Heart right ventricle (tissue), 16 donors: ENCODE results near the gene AGAP1. TPM values are rescaled to one million over a fixed set of nuclear protein-coding genes. Genes with fewer than 3 reads are reported as not detected.
A peak's percentile ranks its signal among the peaks of the same experiment; 100 is the strongest.

Source experiments
- ATAC-seq, 8 donors: fragments of 200-7000 bp; cut with Tn5 transposase; one replicate each; pipeline ENCODE4 v1.9.1; 2020; ENCODE audit warnings: mild to moderate bottlenecking in 8 of 8, moderate library complexity in 8 of 8, moderate number of reproducible peaks in 1 of 8
- DNase-seq, 2 donors: peaks; one replicate each; pipeline ENCODE4 v3.0.0-alpha.2; 2020
- H3K27ac ChIP-seq, 10 donors: fragments of 200-600 bp; sonication (generic) in 2 of 10; one replicate each; pipeline versions ENCODE4 v1.5.0 to v1.8.0; 2020 to 2022; ENCODE audit warnings: mild to moderate bottlenecking in 3 of 10
- H3K27me3 ChIP-seq, 7 donors: fragments of 200-600 bp; one replicate each; pipeline ENCODE4 v1.8.0; 2021 to 2022; ENCODE audit warnings: mild to moderate bottlenecking in 2 of 7
- H3K36me3 ChIP-seq, 9 donors: fragments of 200-600 bp; sonication (generic) in 1 of 9; one replicate each; pipeline versions ENCODE4 v1.5.0 to v1.8.0; 2020 to 2022; ENCODE audit warnings: mild to moderate bottlenecking in 2 of 9
- H3K4me1 ChIP-seq, 9 donors: fragments of 200-600 bp; sonication (generic) in 1 of 9; one replicate each; pipeline versions ENCODE4 v1.5.0 to v1.8.0; 2020 to 2022; ENCODE audit warnings: mild to moderate bottlenecking in 4 of 9
- H3K4me3 ChIP-seq, 10 donors: fragments of 200-600 bp; sonication (generic) in 2 of 10; one replicate each; pipeline versions ENCODE4 v1.5.0 to v1.8.0; 2020 to 2022; ENCODE audit warnings: mild to moderate bottlenecking in 7 of 10, moderate library complexity in 2 of 10
- H3K9me3 ChIP-seq, 11 donors: fragments of 200-600 bp in 10 of 11; sonication (generic) in 2 of 11; one replicate each; pipeline versions ENCODE4 v1.5.0 to v1.8.0; 2013 to 2022; ENCODE audit warnings: mild to moderate bottlenecking in 2 of 11, control low read depth in 1 of 11, moderate library complexity in 1 of 11
- WGBS, 2 donors: extraction: QIAGEN DNeasy Blood & Tissue Kit; methylation state at CpG; one replicate each; pipeline ENCODE4 v1.1.7; 2013; ENCODE audit warnings: inconsistent platforms in 1 of 2; 5-methylcytosine and 5-hydroxymethylcytosine counted together
- intact Hi-C, 10 donors: fragments of 100-400 bp; cut with DNase I; formaldehyde crosslinking; loops; one replicate each; pipeline versions ENCODE4 v1.11.1 to v1.14.2; 2022
- polyA plus RNA-seq, 2 donors: library from polyadenylated mRNA; stranded (reverse); fragments of 200-250 nt; gene quantifications; one replicate each; pipeline ENCODE4 v1.2.3, GENCODE V29; 2013
- total RNA-seq, 10 donors: library from RNA; stranded (reverse); fragmentation: NEBNext Ultra II Directional in 3 of 10; extraction: Animal tissue kit (Norgen Biotek cat#: 25700) in 3 of 10; gene quantifications; one replicate each; pipeline versions ENCODE4 v1.2.1 to v1.2.4, GENCODE V29; 2021 to 2023
- TF ChIP-seq, protein P1 (sequence below), 9 donors: fragments of 200-600 bp; sonication (generic) in 2 of 9; IDR thresholded peaks; one replicate each; pipeline versions ENCODE4 v1.5.0 to v1.8.0; 2021 to 2022; ENCODE audit warnings: antibody characterized with exemption in 9 of 9, mild to moderate bottlenecking in 5 of 9, moderate library complexity in 1 of 9
- donor health status: Arrhythmogenic right ventricular cardiomyopathy.
- donor health status: ischemic (EF 13 %, LVEDD 7.1; RV severe dilation, severe dysfunction).
- donor health status: healthy with polysubstance abuse.
- donor health status: DM: no; HTN: yes; CAD: no.
- donor health status: DM: no; HTN: no; CAD: no.
- donor health status: ischemic (EF 25% LVEDD 6.9; RV normal size, moderate dysfunction).
- donor health status: ischemic (EF 25% LVEDD 5.7; RV mildly dilated, moderate dysfunction).
- donor health status: healthy.
- donor health status: DM: yes; HTN: yes; CAD: no.
- donor health status: Ischemic cardiomyopathy.
- donor health status: ischemic (EF 35%, LVEDD 5.7; RV mildly dilated, moderate dysfunction).
- donor health status: nonischemic (EF 11% LVEDD 7.7; RV severe dilation, severe dysfunction).
- donor health status: DM: yes; HTN: yes; CAD: no.
- donor health status: PGD.
- donor health status: ischemic (EF 29% LVEDD 5.4; RV normal size, mild dysfunction).
- donor health status: nonischemic (EF 23%, LVEDD 6.1; RV moderate dilation, normal function).

AGAP1 gene
- total and polyA plus RNA-seq, 12 donors: 3.5 to 29.2 (median 19.4) TPM

GRCh38 chr2:235550378-235550760, 56.5 kb downstream of the AGAP1 start:
- H3K4me3 ChIP-seq: no peak overlapping the region
- TF ChIP-seq, protein P1, sequence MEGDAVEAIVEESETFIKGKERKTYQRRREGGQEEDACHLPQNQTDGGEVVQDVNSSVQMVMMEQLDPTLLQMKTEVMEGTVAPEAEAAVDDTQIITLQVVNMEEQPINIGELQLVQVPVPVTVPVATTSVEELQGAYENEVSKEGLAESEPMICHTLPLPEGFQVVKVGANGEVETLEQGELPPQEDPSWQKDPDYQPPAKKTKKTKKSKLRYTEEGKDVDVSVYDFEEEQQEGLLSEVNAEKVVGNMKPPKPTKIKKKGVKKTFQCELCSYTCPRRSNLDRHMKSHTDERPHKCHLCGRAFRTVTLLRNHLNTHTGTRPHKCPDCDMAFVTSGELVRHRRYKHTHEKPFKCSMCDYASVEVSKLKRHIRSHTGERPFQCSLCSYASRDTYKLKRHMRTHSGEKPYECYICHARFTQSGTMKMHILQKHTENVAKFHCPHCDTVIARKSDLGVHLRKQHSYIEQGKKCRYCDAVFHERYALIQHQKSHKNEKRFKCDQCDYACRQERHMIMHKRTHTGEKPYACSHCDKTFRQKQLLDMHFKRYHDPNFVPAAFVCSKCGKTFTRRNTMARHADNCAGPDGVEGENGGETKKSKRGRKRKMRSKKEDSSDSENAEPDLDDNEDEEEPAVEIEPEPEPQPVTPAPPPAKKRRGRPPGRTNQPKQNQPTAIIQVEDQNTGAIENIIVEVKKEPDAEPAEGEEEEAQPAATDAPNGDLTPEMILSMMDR (IDR thresholded peaks at IDR 0.05): no peak
- ATAC-seq: no peak
- no peak for DNase-seq
- H3K4me1 ChIP-seq: peaks cover 13 to 50% (median 24%) of the 10 kb centered on the region in 9 donors
- H3K27ac ChIP-seq: no peak overlapping the region
- no peaks in the 10 kb centered on the region for H3K27me3 ChIP-seq
- no peaks in the 10 kb centered on the region for H3K9me3 ChIP-seq
- intact Hi-C loops: no loop called here
- 97 to 98% methylated on average over 12 of the region's 12 CpGs for WGBS, 2 donors
- H3K36me3 ChIP-seq: no peaks in the 10 kb centered on the region

DNA sequence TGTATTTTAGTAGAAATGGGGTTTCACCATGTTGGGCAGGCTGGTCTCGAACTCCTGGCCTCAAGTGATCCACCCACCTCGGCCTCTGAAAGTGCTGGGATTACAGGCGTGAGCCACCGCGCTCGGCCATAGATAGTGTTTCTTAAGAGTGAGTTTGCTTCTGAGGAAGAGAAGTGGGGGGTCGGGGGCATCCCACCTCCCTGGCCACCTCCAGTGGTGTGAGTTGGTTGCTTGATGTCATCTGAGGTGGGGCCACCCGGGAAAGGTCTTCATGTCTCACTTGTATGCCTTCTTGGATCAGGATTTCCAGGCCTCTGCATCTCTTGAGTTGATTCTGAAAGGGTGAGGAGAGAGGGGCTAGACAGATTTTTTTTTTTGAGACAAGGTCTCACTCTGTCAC, 57.1 kb downstream of the AGAP1 start:
- no peak overlapping the region for H3K4me3 ChIP-seq
- intact Hi-C loops: no loop called here
- no peaks in the 10 kb centered on the region for H3K9me3 ChIP-seq
- no peak overlapping the region for H3K27ac ChIP-seq
- DNase-seq: no peak
- no peaks in the 10 kb centered on the region for H3K36me3 ChIP-seq
- no peaks in the 10 kb centered on the region for H3K27me3 ChIP-seq
- ATAC-seq: no peak
- TF ChIP-seq, protein P1 (IDR thresholded peaks at IDR 0.05): no peak
- WGBS, 2 donors: 96 to 97% methylated on average over 8 of the region's 8 CpGs
- peaks cover 13 to 47% (median 22%) of the 10 kb centered on the region in 9 donors for H3K4me1 ChIP-seq

- H3K4me3 ChIP-seq: peak overlapping the region in 1 of 10 donors; percentile 13
- DNase-seq (peak; percentile 40 to 51), ATAC-seq (peak; percentile 67 to 85 (median 76))
- 23 to 24% methylated on average over 8 of the region's 8 CpGs for WGBS, 2 donors
- TF ChIP-seq, protein P1 (IDR thresholded peaks at IDR 0.05): peak; percentile 29 to 77 (median 59)
- H3K9me3 ChIP-seq: no peaks in the 10 kb centered on the region
- H3K4me1 ChIP-seq: peaks cover 13 to 45% (median 22%) of the 10 kb centered on the region in 9 donors
- no peaks in the 10 kb centered on the region for H3K36me3 ChIP-seq
- no peak overlapping the region for H3K27ac ChIP-seq
- H3K27me3 ChIP-seq: no peaks in the 10 kb centered on the region
- intact Hi-C loops: loop anchor here in 1 of 10 donors (2.0 kb wide), 1 partner anchor 57 kb away; the partner anchor contains the start of gene AGAP1
Measured at GRCh38 chr2:235551965-235552364, 58.1 kb downstream of the AGAP1 start.

DNA sequence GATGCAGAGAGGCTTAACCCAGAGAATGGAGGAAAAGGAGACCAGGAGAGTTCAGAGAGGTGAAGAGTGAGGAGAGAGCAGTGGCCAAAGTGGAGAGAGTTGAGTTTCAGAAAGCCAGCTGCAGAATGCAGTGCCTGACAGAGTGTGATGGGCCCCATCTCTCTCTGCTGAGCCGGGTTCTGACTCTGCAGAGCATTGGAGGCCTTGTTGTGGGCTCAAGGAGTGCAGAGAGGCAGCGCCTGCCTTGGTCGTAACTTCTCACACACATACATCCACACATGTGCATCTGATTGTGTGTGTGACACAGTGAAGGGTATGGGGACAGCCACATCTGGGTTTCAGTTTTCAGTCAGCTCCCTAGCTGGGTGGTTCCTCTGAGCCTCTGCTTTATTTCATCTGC, 58.8 kb downstream of the AGAP1 start:
- no peak for ATAC-seq
- Histone ChIP-seq H3K27me3 (no peaks in the 10 kb centered on the region), H3K36me3 (no peaks in the 10 kb centered on the region), H3K4me3 (no peak overlapping the region), H3K4me1 (peaks cover 13 to 46% (median 22%) of the 10 kb centered on the region in 9 donors), H3K9me3 (no peaks in the 10 kb centered on the region), H3K27ac (no peak overlapping the region)
- 88 to 94% methylated on average over 3 of the region's 3 CpGs for WGBS, 2 donors
- DNase-seq: no peak
- intact Hi-C loops: loop anchor here in 1 of 10 donors (2.0 kb wide), 1 partner anchor 58 kb away; the partner anchor contains the start of gene AGAP1
- TF ChIP-seq, protein P1 (IDR thresholded peaks at IDR 0.05): no peak
